ENCODE measurements around the gene NUDT7. TPM values are rescaled to one million over a fixed set of nuclear protein-coding genes. Genes with fewer than 3 reads are reported as not detected.

Gene NUDT7
- total RNA-seq, 1 donor from 2014 or later = 1.4 TPM

- DNase-seq (ENCODE audit: extremely low spot score, unreplicated experiment) = no peak
- H3K4me1 Mint-ChIP-seq (ENCODE audit: unreplicated experiment) = no peaks in the 10 kb centered on the region
- H3K4me3 Mint-ChIP-seq (ENCODE audit: unreplicated experiment) = no peak overlapping the region
- H3K36me3 Mint-ChIP-seq (ENCODE audit: unreplicated experiment) = no peaks in the 10 kb centered on the region
- no peaks in the 10 kb centered on the region for H3K27me3 Mint-ChIP-seq (ENCODE audit: unreplicated experiment)
- no peak overlapping the region for H3K27ac Mint-ChIP-seq (ENCODE audit: unreplicated experiment)
- no peaks in the 10 kb centered on the region for H3K9me3 Mint-ChIP-seq (ENCODE audit: unreplicated experiment)
- TF ChIP-seq CTCF (IDR thresholded peaks at IDR 0.05) = no peak
These were observed 35.9 kb upstream of the NUDT7 start for GRCh38 chr16:77686385-77686784.

- no peak for DNase-seq (ENCODE audit: extremely low spot score, unreplicated experiment)
These were observed 32.3 kb upstream of the NUDT7 start for GRCh38 chr16:77689971-77690370.

GRCh38 chr16:77690416-77690815 is 31.9 kb upstream of the NUDT7 start:
- H3K27me3 Mint-ChIP-seq (ENCODE audit: unreplicated experiment) = no peaks in the 10 kb centered on the region
- no peak for TF ChIP-seq CTCF (IDR thresholded peaks at IDR 0.05)
- no peak for DNase-seq (ENCODE audit: extremely low spot score, unreplicated experiment)
- no peak overlapping the region for H3K27ac Mint-ChIP-seq (ENCODE audit: unreplicated experiment)
- H3K4me1 Mint-ChIP-seq (ENCODE audit: unreplicated experiment) = no peaks in the 10 kb centered on the region
- H3K36me3 Mint-ChIP-seq (ENCODE audit: unreplicated experiment) = no peaks in the 10 kb centered on the region
- H3K9me3 Mint-ChIP-seq (ENCODE audit: unreplicated experiment) = no peaks in the 10 kb centered on the region
- no peak overlapping the region for H3K4me3 Mint-ChIP-seq (ENCODE audit: unreplicated experiment)

More at GRCh38 chr16:77689971-77690370, 32.3 kb upstream of the NUDT7 start:
- Mint-ChIP-seq H3K4me1 (ENCODE audit: unreplicated experiment) (no peaks in the 10 kb centered on the region), H3K27ac (ENCODE audit: unreplicated experiment) (no peak overlapping the region), H3K4me3 (ENCODE audit: unreplicated experiment) (no peak overlapping the region), H3K9me3 (ENCODE audit: unreplicated experiment) (no peaks in the 10 kb centered on the region), H3K36me3 (ENCODE audit: unreplicated experiment) (no peaks in the 10 kb centered on the region), H3K27me3 (ENCODE audit: unreplicated experiment) (no peaks in the 10 kb centered on the region)
- TF ChIP-seq CTCF (IDR thresholded peaks at IDR 0.05) = no peak

- Mint-ChIP-seq H3K4me1 (ENCODE audit: unreplicated experiment) (no peaks in the 10 kb centered on the region), H3K27me3 (ENCODE audit: unreplicated experiment) (no peaks in the 10 kb centered on the region), H3K4me3 (ENCODE audit: unreplicated experiment) (no peak overlapping the region), H3K9me3 (ENCODE audit: unreplicated experiment) (no peaks in the 10 kb centered on the region), H3K36me3 (ENCODE audit: unreplicated experiment) (no peaks in the 10 kb centered on the region), H3K27ac (ENCODE audit: unreplicated experiment) (no peak overlapping the region)
- DNase-seq (ENCODE audit: extremely low spot score, unreplicated experiment) = no peak
- no peak for TF ChIP-seq CTCF (IDR thresholded peaks at IDR 0.05)
These were observed 29.7 kb upstream of the NUDT7 start for GRCh38 chr16:77692612-77693011.

- no peak for DNase-seq (ENCODE audit: extremely low spot score, unreplicated experiment)
- no peak for TF ChIP-seq CTCF (IDR thresholded peaks at IDR 0.05)
- Mint-ChIP-seq H3K9me3 (ENCODE audit: unreplicated experiment) (no peaks in the 10 kb centered on the region), H3K36me3 (ENCODE audit: unreplicated experiment) (no peaks in the 10 kb centered on the region), H3K4me3 (ENCODE audit: unreplicated experiment) (no peak overlapping the region), H3K27me3 (ENCODE audit: unreplicated experiment) (no peaks in the 10 kb centered on the region), H3K27ac (ENCODE audit: unreplicated experiment) (no peak overlapping the region), H3K4me1 (ENCODE audit: unreplicated experiment) (no peaks in the 10 kb centered on the region)
These were observed 26.2 kb upstream of the NUDT7 start for GRCh38 chr16:77696149-77696548.

All from osteocyte (in vitro differentiated cells).